Renal cortical epithelial cell (primary cell): Measurements from ENCODE around the gene ARID5B. TPM values are rescaled to one million over a fixed set of nuclear protein-coding genes. Genes with fewer than 3 reads are reported as not detected.
A peak's percentile ranks its signal among the peaks of the same experiment; 100 is the strongest.

ENCODE experiments used
- DNase-seq: peaks from one replicate; pipeline ENCODE4 v3.0.0-alpha.2; 2011; ENCODE audit warnings: low read depth
- total RNA-seq: library from RNA; depleted of rRNA; stranded (reverse); fragments of >200 nt; gene quantifications from 2 replicates; pipeline ENCODE4 v1.2.3, GENCODE V29; 2014

The ARID5B gene
- total RNA-seq, 1 donor from 2014 or later, result 53.9 TPM

GRCh38 chr10:61987951-61988379 is 86.5 kb downstream of the ARID5B start:
- DNase-seq, result no peak

DNA sequence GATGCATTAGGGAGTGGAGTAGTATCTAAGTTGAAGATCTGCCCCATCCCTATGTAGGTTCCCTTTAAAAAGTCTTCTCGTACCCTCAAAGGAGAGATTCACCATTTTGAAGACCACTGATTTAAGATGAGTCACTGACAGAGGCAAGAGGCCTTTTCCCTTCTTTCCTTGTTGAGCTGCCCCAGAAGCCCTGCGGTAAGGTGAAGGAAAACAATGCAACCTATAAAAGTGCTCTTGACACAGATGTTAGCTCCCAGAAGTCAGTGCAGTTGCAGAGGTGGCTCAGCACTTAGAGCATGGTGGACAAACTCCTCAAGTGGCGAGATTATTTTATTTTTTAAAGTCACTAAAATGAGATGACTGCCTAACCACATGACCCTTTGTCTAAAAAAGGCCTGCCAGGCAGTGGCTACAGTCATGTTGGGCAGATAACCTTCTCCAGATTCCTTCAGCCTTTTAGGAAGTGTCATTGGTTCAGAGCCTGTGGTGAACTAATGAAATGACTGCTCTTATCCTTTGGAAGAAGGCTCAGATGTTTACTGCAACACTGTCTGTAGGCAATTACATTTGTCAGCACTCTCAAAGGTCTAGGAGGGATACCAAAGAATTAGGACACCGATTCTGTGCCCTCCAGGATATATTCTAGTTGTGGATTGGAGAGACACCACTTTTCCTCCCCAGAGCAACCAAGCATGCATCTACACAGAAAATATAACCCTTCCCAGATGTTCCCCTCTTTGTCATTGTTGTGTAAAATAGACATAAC is 88.7 kb downstream of the ARID5B start:
- DNase-seq, result no peak

DNA sequence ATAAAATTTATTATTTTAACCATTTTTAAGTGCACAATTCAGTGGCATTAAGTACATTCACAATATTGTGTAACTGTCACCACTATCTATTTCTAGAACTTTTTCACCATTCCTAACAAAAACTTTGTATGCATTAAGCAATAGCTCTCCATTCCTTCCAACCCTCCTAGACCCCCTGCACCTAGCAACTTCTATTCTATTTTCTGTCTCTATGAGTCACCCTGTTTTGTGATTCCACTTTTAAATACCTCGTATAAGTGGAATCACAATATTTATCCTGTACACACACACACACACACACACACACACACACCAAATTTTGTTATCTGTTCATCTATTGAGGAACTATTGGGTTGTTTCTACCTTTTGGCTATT is 89.2 kb downstream of the ARID5B start:
- DNase-seq, result no peak

DNA sequence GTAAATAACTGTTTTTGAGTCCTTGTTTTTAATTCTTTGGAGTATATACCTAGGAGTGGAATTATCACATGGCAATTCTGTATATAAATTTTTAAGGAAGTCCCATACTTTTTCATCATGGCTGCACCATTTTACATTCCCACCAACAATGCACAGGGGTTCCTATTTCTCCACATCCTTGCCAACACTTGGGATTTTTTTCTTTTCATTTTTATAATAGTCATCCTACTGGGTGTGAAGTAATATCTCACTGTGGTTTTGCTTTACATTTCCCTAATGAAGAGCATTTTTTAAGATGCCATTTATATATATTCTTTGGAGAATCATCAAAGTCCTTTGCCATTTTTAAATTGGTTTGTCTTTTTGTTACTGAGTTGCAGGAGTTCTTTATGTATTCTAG is 89.7 kb downstream of the ARID5B start:
- DNase-seq, result no peak

GRCh38 chr10:61992059-61992460 is 90.6 kb downstream of the ARID5B start:
- DNase-seq, result peak; percentile 66

DNA sequence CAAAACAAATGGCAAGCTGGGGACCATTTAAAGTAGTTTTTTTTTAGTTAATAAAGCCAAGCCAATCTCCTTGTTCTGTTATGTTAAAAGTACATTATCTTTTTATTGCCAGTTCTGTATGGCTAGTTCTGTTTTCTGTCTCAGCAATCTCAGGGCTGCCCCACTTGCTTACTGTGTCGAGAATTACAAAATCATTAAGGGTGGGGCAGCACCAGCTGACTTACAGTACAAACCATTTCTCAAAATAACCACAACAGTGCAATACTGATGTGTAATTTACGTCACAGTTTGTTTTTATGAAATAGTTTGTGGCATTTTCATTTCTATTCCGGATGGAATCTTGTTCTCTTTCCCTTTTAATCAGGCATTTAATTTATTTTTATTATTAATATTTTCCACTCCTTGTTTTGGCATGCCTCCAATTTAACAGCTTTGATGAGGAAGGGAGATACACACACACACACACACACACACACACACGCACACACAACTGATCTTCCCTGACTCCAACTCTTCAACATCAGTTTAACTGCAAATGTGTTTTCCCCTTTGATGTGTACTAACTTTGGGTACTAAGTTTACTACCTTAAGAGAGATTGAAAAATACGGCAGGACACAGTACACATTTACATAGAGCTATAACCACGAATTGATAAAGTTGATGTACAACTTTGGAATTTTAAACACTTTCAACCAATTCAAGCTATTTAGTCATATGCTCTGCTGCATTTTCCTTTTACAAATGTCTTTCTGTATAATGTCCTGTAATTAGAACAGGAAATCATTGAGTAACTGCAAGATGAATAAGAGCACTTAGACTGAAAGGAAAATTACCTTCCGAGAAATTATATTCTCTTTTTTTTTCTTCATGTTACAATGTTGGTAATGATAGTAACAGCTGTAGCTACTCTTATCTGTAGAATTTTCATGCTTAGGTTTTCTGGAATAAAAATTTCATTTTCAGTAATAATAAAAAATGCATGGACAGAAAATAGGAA is 91.5 kb downstream of the ARID5B start:
- peak; percentile 76 for DNase-seq

DNA sequence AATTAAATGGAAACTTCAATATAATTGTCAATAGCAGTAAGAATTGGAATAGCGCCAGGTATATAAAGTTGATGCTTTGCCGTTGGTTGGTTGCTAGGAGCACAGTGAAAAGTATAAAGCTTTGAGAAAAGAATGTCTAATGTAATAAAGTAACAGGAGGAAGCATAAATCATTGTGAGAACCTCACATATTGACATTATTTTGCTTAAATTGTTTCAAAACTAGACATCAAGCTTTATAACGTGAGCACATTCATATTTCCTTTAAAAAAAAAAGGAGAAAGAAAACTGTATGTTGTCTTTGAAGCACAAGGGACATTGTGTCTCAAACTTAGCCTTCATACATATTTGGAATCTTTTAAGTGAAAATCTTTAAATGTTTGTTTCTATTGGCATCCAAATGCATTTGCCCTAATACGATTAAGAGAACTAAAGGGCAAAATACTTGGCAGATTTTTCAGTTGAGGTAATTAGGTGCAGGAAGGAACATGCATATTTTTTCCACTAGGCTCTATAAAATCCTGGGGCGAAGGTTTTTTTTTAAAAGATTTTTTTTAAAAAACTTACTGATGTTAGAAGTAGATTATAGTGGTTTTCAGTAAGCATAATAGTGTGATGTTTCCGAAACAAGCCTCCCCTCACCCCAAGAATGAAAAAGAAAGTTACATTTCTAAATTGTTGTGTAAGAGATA is 92.4 kb downstream of the ARID5B start:
- DNase-seq, result no peak

GRCh38 chr10:61994405-61995219 is 93.1 kb downstream of the ARID5B start:
- DNase-seq, result no peak

- DNase-seq, result no peak
These were observed 93.7 kb downstream of the ARID5B start for GRCh38 chr10:61995220-61995503.

GRCh38 chr10:61998937-61999336 is 97.4 kb downstream of the ARID5B start:
- no peak for DNase-seq

GRCh38 chr10:62000037-62000603 is 98.6 kb downstream of the ARID5B start:
- no peak for DNase-seq

DNA sequence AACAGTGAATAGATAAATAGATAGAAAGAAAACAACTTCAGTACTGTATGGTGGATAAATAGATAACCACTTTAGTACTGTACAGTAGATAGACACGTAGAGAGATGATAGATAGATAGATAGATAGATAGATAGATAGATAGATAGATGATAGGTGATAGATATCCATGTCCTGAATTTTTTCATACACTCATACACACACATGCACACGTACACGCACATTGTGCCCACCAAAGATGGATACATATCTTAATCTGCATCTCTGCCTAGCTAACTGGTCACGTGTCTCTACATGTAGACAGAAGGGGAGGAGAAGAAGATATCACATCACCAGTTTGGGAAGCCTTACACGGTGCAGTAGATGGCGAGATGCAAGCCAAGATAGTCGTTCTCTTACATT is 99.2 kb downstream of the ARID5B start:
- DNase-seq, result no peak

- DNase-seq, result no peak
These were observed 100.4 kb downstream of the ARID5B start for GRCh38 chr10:62001898-62002297.

DNA sequence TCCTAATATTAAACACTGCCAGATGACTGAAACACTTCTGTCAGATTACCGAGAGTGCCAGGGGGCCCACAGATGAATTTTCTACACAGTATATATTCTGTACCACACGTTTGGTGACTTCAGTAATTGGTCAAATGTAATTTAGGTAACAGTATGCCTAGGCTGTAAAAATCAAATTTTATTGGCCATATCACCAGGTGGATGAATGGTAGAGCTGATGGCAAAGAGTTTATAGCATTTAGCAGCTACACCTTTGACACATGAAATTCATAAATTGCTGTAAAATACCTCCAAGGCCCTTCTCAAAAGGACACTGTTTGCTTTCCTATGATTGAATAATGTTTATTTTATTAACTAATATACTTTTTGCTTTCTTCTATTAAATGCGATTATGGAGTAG is 101.3 kb downstream of the ARID5B start:
- no peak for DNase-seq

DNA sequence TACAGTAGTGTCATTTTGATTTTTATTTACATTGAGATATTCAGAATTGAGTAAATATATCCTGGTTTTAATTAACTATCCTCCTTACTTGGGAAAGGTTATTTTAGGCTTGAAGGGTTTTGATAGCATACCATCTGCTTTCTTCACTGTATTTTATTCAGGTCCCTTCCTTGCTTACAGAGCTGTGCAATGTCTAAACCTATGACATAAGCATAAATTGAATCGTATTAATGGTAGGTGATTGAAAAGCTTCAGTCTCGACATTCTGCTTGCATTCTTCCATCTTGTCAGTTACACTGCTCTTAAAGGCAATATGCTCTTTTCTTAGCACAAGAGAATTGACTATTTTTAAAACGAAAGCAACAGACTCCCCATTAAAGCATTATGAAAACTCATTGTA is 102.5 kb downstream of the ARID5B start:
- no peak for DNase-seq

DNA sequence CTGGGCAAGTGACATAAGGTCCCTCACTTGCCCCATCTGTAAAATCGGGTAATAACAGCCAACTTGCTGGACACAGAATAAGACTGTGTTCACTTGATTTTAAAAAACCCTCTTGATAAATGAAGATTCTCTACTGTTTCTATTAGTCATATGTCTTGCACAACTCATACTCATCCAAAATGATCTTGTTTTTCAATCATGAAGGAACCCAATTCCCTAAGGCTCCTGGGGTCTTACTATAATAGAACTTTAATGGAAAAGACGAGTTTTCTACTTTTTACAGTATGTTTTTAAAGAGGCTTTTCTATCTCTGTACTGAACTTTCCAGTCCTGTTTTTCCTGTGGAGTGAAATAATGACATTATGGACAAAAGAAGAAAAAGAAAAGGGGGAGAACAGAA is 103.8 kb downstream of the ARID5B start:
- DNase-seq, result no peak

DNA sequence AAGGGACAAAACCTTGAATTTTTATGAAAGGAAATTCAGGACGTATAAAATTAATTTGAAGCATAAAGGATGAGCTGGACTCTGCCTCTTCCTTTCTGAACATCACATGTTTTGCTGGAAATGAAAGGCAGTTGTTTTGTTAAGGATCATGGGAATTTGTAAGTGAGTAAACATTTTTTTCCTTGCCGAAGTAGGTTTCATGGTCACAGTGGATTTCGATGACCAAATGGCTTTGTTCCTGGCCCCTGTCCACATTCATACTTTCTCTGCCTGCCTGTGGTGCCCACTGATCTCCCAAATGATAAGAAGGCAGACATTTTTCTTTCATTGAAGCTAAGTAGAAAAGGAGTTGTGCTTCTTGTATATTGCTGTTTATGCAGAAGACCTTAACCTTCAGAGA is 104.2 kb downstream of the ARID5B start:
- no peak for DNase-seq

DNA sequence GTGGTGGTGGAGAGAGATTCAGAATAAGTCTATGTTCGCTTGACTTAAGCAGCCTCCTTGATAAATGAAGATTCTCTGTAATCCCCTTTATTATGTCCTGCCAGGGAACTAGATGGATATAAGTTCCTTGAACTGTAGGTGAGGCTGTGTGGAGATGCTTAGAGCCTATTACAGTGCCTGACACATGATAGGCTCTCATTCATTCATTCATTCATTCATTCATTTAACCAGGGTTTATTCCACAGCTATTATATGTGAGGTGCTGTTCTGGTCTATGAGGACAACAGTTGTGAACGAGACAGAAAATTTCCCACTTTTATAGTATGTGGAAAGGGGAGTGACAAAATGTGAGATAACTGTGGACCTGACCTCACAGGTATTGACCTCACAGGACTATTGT is 105.6 kb downstream of the ARID5B start:
- DNase-seq, result no peak

DNA sequence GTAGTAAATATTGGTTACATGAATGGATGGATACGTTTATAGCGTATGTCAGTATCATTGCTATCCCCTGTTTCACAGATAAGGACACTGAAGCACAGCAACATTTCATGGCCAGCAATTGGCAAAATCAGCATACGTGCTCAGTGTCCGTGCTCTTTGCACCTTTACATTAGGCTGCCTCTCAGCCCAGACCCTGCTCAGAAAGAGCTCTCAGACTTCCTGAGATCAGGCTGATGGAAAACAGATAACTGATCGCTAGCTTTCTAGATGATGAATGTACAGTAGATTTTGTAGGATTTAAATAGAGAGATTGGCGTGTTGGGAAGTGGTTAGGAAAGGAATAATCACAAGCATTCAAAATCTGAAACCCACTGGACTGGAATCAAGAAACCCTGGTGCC is 106.7 kb downstream of the ARID5B start:
- DNase-seq, result no peak

- DNase-seq, result no peak
These were observed 107.4 kb downstream of the ARID5B start for GRCh38 chr10:62008946-62009345.

DNA sequence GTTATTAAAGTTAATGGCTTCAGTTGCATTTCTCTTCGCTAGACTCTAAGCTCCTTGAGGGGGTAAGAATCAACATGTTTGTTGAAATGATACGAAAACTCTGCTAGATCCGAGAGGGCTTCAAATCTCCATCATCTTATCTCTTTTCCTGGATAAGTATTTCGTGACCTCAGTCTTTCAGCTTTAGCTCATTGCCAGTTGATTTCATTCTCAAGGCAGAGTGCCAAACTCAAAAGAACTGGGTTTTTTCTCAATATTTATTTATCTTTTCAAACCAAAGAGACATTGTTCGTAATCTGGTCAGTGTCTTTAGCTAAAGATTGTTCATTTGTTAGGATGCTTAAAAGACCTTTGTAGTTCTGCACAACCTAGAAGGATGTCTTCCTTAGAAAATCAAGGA is 108.9 kb downstream of the ARID5B start:
- DNase-seq, result no peak
